GM12801 (cell line): Measurements from ENCODE around the gene TST.

Source experiments
- CTCF ChIP-seq: IDR thresholded peaks from one replicate; pipeline ENCODE4 v1.5.1; 2011; ENCODE audit warnings: control low read depth; ENCODE audit not compliant: insufficient read length; ENCODE audit errors: extremely low read depth

TST gene

GRCh38 chr22:37045958-37046357 is 26.7 kb upstream of the TST start:
- no peak for TF ChIP-seq CTCF

GRCh38 chr22:37044634-37045625 is 25.7 kb upstream of the TST start:
- no peak for TF ChIP-seq CTCF

DNA sequence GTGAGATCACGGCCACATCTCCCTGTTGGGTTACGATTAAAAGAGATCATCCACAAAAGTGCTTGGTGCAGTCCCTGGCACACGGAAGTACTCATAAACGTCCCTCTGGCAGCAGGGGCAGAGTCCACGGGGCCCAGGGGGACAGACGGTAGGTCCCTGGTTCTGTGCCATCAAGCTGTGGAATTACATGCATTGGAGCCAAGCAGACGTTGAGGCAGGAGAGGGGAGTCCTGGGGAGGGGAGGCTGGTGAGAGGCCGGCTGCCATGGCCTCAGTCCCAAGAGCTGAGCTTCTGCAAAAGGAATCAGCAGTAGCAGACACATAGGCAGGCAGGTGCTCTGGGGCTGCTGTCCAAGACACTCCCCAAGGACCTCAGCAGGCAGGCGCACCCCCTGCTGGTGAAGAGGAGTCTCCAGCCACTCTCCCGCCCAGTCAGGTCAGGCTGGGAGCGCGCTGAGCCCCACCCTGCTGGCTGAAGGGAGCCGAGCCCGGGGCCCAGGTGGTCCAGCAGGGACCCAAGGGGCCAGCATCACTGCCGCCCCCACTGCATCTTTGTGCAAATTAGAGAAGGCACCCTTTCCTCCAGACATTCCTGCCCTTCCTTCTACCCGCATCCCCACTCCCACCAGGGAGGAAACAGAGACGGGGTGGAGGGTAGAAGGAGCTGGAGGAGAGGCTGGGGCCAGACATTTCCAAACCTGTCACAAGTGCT is 24.7 kb upstream of the TST start:
- no peak for TF ChIP-seq CTCF

GRCh38 chr22:37043209-37043827 is 24.1 kb upstream of the TST start:
- TF ChIP-seq CTCF: no peak

- TF ChIP-seq CTCF: no peak
These were observed 20.2 kb upstream of the TST start for GRCh38 chr22:37039466-37039865.

DNA sequence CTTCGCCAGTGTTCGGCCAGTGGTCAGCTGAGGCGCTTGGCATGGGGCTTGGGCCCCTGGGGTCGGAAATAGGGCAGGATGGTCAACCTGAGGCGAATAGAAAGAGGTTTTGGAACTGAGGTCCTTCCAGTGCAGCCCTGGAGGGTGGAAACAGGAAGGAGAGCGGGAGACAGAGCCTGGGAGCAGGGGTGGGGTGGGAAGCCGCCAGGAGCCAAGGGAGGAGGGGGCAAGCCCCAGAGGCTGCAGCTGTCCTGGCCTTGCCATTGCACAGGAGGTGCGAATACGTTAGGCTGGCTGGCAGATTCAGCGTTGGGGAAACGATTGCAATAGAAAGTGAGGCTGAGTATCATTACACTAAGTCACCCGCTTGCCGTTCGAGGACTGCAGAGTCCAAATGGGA is 18.4 kb upstream of the TST start:
- TF ChIP-seq CTCF: no peak
